H9 (cell line): Measurements from ENCODE around the gene GPM6B. TPM values are rescaled to one million over a fixed set of nuclear protein-coding genes. Genes with fewer than 3 reads are reported as not detected.

Experiments used
- DNase-seq: peaks from one replicate; pipeline ENCODE4 v3.0.0-alpha.2; 2017
- H2AFZ ChIP-seq: one replicate; pipeline ENCODE4 v1.6.1; 2013; ENCODE audit warnings: mild to moderate bottlenecking, low read length, control low read depth, moderate library complexity
- H2AK5ac ChIP-seq: 2 replicates; pipeline ENCODE4 v1.6.1; 2013; ENCODE audit warnings: low read length, control low read depth, mixed read lengths; ENCODE audit not compliant: insufficient read length
- H2BK120ac ChIP-seq: one replicate; pipeline ENCODE4 v1.6.1; 2013; ENCODE audit warnings: low read depth, mild to moderate bottlenecking, low read length, control low read depth, inconsistent platforms; ENCODE audit not compliant: poor library complexity, severe bottlenecking
- H2BK12ac ChIP-seq: 2 replicates; pipeline ENCODE4 v1.6.1; 2013; ENCODE audit warnings: low read length, control low read depth, mixed read lengths, low read depth; ENCODE audit not compliant: insufficient read length
- H2BK15ac ChIP-seq: 2 replicates; pipeline ENCODE4 v1.6.1; 2013; ENCODE audit warnings: low read depth, low read length, control low read depth
- H2BK20ac ChIP-seq: one replicate; pipeline ENCODE4 v1.6.1; 2013; ENCODE audit warnings: low read depth, mild to moderate bottlenecking, low read length, control low read depth, inconsistent platforms; ENCODE audit not compliant: poor library complexity, severe bottlenecking
- H2BK5ac ChIP-seq: 2 replicates; pipeline ENCODE4 v1.6.1; 2013; ENCODE audit warnings: low read length, control low read depth, mixed read lengths; ENCODE audit not compliant: insufficient read length
- H3K14ac ChIP-seq: 2 replicates; pipeline ENCODE4 v1.6.1; 2013; ENCODE audit warnings: low read length, control low read depth; ENCODE audit not compliant: insufficient read depth
- H3K18ac ChIP-seq: 2 replicates; pipeline ENCODE4 v1.6.1; 2013; ENCODE audit warnings: low read depth, mild to moderate bottlenecking, mixed read lengths, low read length, control low read depth; ENCODE audit not compliant: insufficient read length
- H3K23ac ChIP-seq: 2 replicates; pipeline ENCODE4 v1.6.1; 2013; ENCODE audit warnings: low read length, control low read depth, mixed read lengths, low read depth; ENCODE audit not compliant: insufficient read length
- H3K23me2 ChIP-seq: 2 replicates; pipeline ENCODE4 v1.6.1; 2013; ENCODE audit warnings: low read depth, mild to moderate bottlenecking, mixed read lengths, low read length, control low read depth; ENCODE audit not compliant: insufficient read length, poor library complexity, severe bottlenecking
- H3K27ac ChIP-seq: 2 replicates; pipeline ENCODE4 v1.5.1; 2013; ENCODE audit warnings: low read length, control low read depth, mixed read lengths, low read depth; ENCODE audit not compliant: insufficient read length
- H3K27me3 ChIP-seq: 2 replicates; pipeline ENCODE4 v1.6.1; 2013; ENCODE audit warnings: low read length, control low read depth, inconsistent platforms; ENCODE audit not compliant: insufficient read depth
- H3K4ac ChIP-seq: 2 replicates; pipeline ENCODE4 v1.6.1; 2013; ENCODE audit warnings: low read depth, mild to moderate bottlenecking, control low read depth, inconsistent platforms, low read length, moderate library complexity
- H3K4me1 ChIP-seq: 2 replicates; pipeline ENCODE4 v1.6.1; 2013; ENCODE audit warnings: low read length, control low read depth, inconsistent platforms; ENCODE audit not compliant: insufficient read depth
- H3K4me2 ChIP-seq: 2 replicates; pipeline ENCODE4 v1.6.1; 2013; ENCODE audit warnings: low read length, control low read depth, mixed read lengths; ENCODE audit not compliant: insufficient read length, insufficient read depth
- H3K56ac ChIP-seq: 2 replicates; pipeline ENCODE4 v1.6.1; 2013; ENCODE audit warnings: low read depth, mild to moderate bottlenecking, mixed read lengths, low read length, control low read depth; ENCODE audit not compliant: insufficient read length
- H3K79me1 ChIP-seq: 2 replicates; pipeline ENCODE4 v1.6.1; 2013; ENCODE audit warnings: low read depth, mild to moderate bottlenecking, moderate library complexity, low read length, control low read depth, inconsistent platforms; ENCODE audit not compliant: insufficient read depth, poor library complexity, severe bottlenecking
- H3K79me2 ChIP-seq: 2 replicates; pipeline ENCODE4 v1.6.1; 2013; ENCODE audit warnings: low read length, control low read depth, inconsistent platforms; ENCODE audit not compliant: insufficient read depth
- H3K9ac ChIP-seq: 2 replicates; pipeline ENCODE4 v1.6.1; 2013; ENCODE audit warnings: low read length, control low read depth, mixed read lengths; ENCODE audit not compliant: insufficient read length; ENCODE audit errors: extremely low read depth
- H3K9me3 ChIP-seq: one replicate; pipeline ENCODE4 v1.6.1; 2013; ENCODE audit warnings: low read depth, low read length, inconsistent platforms; ENCODE audit not compliant: control insufficient read depth
- H3T11ph ChIP-seq: one replicate; pipeline ENCODE4 v1.6.1; 2013; ENCODE audit warnings: mild to moderate bottlenecking, low read length, control low read depth, inconsistent platforms
- H4K20me1 ChIP-seq: one replicate; pipeline ENCODE4 v1.6.1; 2013; ENCODE audit not compliant: control insufficient read depth, insufficient read length, insufficient read depth
- H4K5ac ChIP-seq: 2 replicates; pipeline ENCODE4 v1.6.1; 2013; ENCODE audit warnings: low read depth, mild to moderate bottlenecking, mixed read lengths, low read length, control low read depth; ENCODE audit not compliant: insufficient read length
- H4K8ac ChIP-seq: replicated peaks from 2 replicates; pipeline ENCODE4 v1.6.1; 2013; ENCODE audit warnings: low read length, control low read depth, mixed read lengths, low read depth; ENCODE audit not compliant: insufficient read length
- H4K91ac ChIP-seq: 2 replicates; pipeline ENCODE4 v1.6.1; 2013; ENCODE audit warnings: low read depth, mild to moderate bottlenecking, moderate library complexity, mixed read lengths, low read length, control low read depth; ENCODE audit not compliant: insufficient read length
- H3K27ac Mint-ChIP-seq, 3 experiments: 2 replicates in 2 of 3; 3 replicates in 1 of 3; pipeline ENCODE4 v1.8.0; 2020 to 2021; ENCODE audit warnings: mixed read lengths in 3 of 3, mild to moderate bottlenecking in 1 of 3, moderate library complexity in 1 of 3
- H3K27me3 Mint-ChIP-seq: 2 replicates; pipeline ENCODE4 v1.8.0; 2021; ENCODE audit warnings: low read depth, mild to moderate bottlenecking, moderate library complexity, mixed read lengths
- H3K36me3 Mint-ChIP-seq, 3 experiments: 2 replicates in 2 of 3; 3 replicates in 1 of 3; pipeline ENCODE4 v1.8.0; 2020 to 2021; ENCODE audit warnings: low read depth in 3 of 3, mixed read lengths in 3 of 3; ENCODE audit not compliant: insufficient read depth in 1 of 3
- H3K4me1 Mint-ChIP-seq, 2 experiments: 2 replicates each; pipeline ENCODE4 v1.8.0; 2020; ENCODE audit warnings: mixed read lengths in 2 of 2
- H3K4me3 Mint-ChIP-seq, 2 experiments: 2 replicates in 1 of 2; 3 replicates in 1 of 2; pipeline ENCODE4 v1.8.0; 2020 to 2021; ENCODE audit warnings: mild to moderate bottlenecking in 2 of 2, mixed read lengths in 2 of 2, moderate library complexity in 1 of 2
- H3K9me3 Mint-ChIP-seq, 2 experiments: 2 replicates in 1 of 2; 3 replicates in 1 of 2; pipeline ENCODE4 v1.8.0; 2020; ENCODE audit warnings: mild to moderate bottlenecking in 2 of 2, mixed read lengths in 2 of 2, moderate library complexity in 1 of 2
- CTCF ChIP-seq: fragments of 200-600 bp; sonication (generic); conservative IDR thresholded peaks from 3 replicates; pipeline ENCODE4 v1.8.0; 2021; ENCODE audit warnings: antibody characterized with exemption, mild to moderate bottlenecking
- WGBS: extraction: QIAGEN DNeasy Blood & Tissue Kit; methylation state at CpG from one replicate; pipeline ENCODE4 v1.1.7; 2013; ENCODE audit warnings: missing lambda C conversion rate, low lambda C conversion rate, mixed read lengths; ENCODE audit not compliant: insufficient read length; ENCODE audit errors: extremely low coverage; 5-methylcytosine and 5-hydroxymethylcytosine counted together
- total RNA-seq: library from RNA; stranded (reverse); gene quantifications from 2 replicates; pipeline ENCODE4 v1.2.1, GENCODE V29; 2021

GPM6B gene
- total RNA-seq, 1 experiment from 2014 or later, result 73.9 TPM

- TF ChIP-seq CTCF, result peak; percentile 24; the same call in 1 of the 3 replicates
- Histone ChIP-seq H3K27ac (no peak overlapping the region), H3K4me2 (no peak overlapping the region), H2BK5ac (no peak overlapping the region), H4K20me1 (no peaks in the 10 kb centered on the region), H4K8ac (no peak overlapping the region), H3K27me3 (no peaks in the 10 kb centered on the region), H3K79me1 (no peaks in the 10 kb centered on the region), H3K23me2 (no peaks in the 10 kb centered on the region), H2BK120ac (no peak overlapping the region), H3K9me3 (no peaks in the 10 kb centered on the region), H2AFZ (no peak overlapping the region), H2AK5ac (no peak overlapping the region), H3K4me1 (no peaks in the 10 kb centered on the region), H3K18ac (no peak overlapping the region), H3K4ac (no peak overlapping the region), H4K5ac (no peak overlapping the region), H3T11ph (no peak overlapping the region), H3K23ac (no peak overlapping the region), H2BK20ac (no peak overlapping the region), H3K56ac (no peak overlapping the region), H2BK15ac (no peak overlapping the region), H3K14ac (no peak overlapping the region), H3K9ac (no peak overlapping the region), H3K79me2 (no peaks in the 10 kb centered on the region), H2BK12ac (no peak overlapping the region), H4K91ac (no peak overlapping the region)
- no peak for DNase-seq
- WGBS, result no CpG with 5 or more reads among the region's 2 CpGs
- no peak overlapping the region for H3K4me3 Mint-ChIP-seq
- H3K27ac Mint-ChIP-seq, result peak overlapping the region in 1 of 3 experiments; percentile 46; a peak in 1 of 7 replicates
- H3K36me3 Mint-ChIP-seq, result peaks cover 38 to 68% (median 44%) of the 10 kb centered on the region in 3 experiments
- H3K9me3 Mint-ChIP-seq, result peaks cover 26 to 39% of the 10 kb centered on the region in 2 experiments
- H3K27me3 Mint-ChIP-seq, result no peaks in the 10 kb centered on the region
- peaks cover 11 to 13% of the 10 kb centered on the region in 2 experiments for H3K4me1 Mint-ChIP-seq
These were observed 38.0 kb downstream of the GPM6B start for GRCh38 chrX:13778916-13779315.
